Middle frontal gyrus (tissue), 1 donor: ENCODE results near the gene FHIT.

Experiments used
- DNase-seq: peaks from one replicate; pipeline ENCODE4 v3.0.0-alpha.2; 2015; ENCODE audit warnings: low spot score; ENCODE audit errors: extremely low spot score

Gene FHIT

DNA sequence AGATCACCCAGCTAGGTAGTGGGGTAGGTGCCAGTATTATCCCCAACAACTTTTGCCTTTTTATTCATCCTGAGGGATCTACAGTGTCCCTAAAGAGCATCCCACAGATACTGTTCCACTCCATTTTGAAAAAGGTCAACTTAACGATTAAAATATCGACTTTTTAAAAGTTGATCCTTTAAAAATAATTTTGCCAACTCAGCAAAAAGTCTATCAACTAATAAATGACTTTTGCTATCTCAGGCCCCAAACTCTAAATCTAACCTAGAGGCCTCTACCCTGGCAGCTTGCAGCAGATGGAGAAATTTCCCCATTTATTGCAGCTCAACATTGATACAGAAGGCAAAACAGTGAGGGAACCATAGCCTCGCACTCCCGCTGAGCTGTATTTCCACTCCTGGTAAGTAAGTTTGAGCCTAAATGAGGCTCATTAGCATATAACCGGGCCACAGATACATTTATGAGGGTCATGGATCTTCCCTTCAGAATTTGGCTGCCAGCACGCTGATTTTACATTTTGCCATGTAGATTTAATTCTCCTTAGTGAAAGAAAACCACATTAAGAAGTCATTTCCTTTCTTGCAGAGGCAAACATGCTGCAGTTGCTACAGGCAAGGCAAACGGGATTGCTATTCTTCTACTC lies 1497.3 kb downstream of the FHIT start:
- DNase-seq, result no peak

DNA sequence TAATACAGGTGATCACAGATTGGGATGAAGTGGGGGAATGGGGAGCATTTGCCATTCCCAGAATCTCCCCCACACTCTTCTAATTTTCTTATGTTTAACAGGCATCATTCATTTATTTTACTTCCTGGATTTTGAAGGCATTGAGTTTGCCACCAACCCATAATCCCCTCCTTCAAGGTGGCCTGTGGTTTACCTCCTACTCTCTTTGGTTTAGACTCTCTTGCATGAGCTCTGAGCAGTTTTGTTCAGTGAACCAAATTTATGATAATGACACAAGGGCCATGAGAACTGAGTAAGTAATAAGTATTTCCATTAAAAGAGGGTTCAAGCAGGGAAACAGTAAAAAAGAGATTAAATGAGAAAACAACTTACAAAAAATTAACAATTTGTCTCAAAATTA lies 1498.3 kb downstream of the FHIT start:
- DNase-seq, result no peak

DNA sequence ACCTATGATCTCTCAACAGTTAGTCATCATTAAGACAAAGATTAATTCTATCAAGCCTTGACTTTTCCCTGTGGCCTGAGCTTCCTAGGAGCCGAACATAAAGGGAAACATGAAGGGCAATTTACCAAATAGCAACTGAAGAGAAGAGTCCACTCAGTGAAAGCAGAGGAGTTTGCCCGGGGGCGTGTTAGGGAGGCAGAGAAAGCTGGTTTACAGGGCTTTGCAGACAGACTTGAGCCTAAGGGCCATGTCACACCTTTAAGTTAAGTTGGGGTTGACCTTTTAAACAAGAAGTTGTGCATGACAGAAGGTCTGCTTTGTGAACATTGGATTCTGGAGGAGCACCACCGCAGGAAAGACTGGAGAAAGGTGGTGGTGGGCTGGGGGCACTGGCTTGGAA lies 1499.6 kb downstream of the FHIT start:
- DNase-seq, result no peak

DNA sequence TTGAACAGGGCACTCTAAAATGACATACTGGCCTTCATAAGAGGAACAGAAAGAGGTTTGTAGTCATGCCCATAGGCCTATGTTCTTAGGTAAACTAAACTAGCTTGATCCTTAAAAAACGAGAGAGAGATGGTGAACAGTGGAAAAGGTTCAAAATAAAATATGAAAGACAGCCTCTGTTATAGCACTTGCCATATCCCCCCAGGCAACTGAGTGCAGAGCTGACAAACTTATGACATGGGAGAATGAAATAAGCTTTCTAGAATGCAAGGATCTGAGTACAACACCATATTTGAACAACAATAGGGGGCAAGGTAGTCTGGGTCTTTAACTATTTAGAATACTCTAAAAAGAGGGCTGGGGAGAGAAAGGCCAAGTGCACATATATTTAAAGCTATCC lies 1500.9 kb downstream of the FHIT start:
- DNase-seq, result no peak

DNA sequence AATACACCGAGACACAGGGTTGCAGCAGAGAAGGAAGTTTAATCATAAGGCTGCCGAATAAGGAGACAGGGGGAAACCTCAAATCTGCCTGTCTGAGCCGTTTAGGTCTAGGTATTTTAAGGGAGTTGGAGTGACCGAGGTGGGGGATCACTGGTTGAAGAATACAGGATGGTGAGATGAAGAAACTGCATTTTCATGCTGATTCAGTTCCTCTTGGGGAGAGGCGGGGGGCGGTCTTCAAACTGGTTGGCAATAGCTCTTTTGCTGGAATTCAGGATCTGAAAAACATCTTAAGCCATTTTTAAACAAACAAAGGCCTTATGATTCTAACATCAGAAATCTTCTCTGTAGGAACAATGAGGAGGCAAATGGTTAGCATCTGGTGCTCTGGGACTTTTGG lies 1502.0 kb downstream of the FHIT start:
- DNase-seq, result no peak

DNA sequence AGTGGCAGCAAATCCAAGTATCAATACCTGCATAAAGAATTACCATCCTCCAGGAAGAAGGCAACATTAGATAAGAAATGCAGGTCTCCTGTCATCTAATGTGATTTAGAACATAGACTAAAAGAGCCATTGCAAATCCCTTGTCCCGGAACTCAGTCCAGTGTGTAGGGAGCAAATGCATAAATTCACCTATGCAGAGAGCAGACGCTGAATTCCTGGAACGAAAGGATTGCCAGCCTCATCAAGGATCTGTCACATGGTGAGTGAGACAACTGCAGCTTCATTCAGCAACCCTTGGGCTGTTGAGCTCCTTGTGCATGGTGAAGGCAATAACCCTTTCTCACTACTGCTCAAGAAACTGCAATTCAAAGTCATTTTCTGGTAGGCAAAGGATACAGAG lies 1504.7 kb downstream of the FHIT start:
- DNase-seq, result no peak

DNA sequence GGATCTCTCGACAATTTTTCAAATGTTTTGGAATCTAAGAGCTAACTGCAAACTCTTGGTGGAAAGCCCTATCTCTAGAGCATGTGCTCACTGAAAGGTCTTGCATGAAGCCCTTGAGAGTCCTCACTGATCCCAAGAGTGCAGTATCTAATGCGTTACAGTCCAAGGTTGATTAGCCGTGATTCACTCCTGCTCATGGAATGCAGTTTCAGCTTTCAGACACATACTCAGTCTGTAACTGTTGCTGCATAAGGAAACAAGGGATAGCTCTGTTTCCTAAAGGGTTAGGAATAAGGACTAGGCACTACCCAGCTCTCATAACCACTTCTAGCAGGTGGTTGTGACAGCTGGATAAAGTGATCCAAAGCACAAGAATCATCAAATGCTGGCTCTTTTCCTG lies 1514.0 kb downstream of the FHIT start:
- DNase-seq, result no peak

DNA sequence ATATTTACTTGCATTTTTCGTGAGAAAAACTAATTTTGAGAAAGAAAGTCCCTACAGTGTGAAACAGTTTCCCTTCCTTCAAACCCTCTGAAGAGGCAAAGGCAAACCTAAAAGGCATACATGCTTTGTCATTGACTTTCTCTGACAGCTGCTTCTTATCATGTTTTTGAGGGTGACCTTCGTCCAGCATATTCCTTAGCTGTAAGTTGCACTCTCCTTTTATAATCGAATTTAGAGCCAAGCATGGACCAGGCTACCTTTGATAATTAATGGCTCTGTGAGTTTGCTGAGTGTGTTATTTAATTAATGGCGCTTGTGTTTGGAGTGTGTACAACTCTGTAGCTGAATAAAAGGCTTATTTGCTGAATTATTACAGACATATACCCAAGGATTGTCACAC lies 1517.2 kb downstream of the FHIT start:
- no peak for DNase-seq

DNA sequence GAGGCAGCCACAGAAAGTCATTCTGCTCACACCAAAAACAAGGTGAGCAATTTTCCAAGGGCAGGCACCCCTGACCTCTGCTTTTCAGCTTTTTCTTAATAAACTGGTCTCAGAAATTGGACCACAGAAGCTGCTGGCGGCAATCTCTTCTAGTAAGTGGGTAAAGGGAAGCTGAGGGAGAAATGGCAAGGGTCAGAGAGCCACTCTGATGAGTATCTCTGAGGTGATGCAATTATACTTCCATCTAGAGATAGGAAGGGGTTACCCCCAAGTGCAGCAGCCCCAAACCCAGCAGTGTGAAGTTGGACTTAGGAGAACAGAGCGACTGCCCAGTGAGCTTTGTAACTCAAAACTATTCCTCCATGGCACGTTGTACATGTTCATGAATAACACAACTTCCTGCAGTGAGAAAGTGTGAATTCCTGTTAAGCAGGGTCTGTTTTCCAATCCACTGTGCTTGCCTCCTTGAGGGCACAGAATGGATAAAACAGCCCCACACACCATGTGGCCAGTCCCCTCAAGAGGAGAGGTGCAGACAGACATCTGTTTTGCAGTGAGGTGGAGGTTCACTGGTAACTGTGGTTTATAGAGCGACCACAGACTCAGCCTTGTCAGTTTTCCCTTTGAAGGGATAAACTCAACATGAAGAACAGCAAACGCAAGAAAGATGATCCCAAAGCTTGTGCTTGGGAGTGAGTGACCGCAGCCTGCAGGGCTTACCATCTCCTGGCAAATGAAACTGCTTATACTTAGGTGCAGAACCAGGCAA lies 1518.0 kb downstream of the FHIT start:
- no peak for DNase-seq

DNA sequence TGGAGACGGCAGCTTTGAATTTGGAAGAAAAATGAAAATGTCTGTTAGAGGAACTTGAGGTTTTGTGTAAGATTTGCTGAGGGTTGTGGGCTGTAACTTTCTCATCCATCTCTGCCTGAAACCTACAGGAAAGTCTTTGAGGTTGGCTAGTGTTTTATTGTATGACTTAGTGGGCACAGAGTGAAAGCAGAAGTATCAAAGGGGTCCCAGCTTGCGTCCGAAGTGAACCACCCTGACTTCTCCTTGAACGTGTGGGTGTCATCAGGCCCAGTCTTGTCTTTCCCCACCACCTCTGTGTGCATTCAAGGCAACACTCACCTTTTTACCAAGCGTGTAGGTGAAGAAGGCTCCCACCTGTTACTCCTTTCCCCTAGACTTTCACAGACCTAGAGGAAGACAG lies 1519.3 kb downstream of the FHIT start:
- DNase-seq, result no peak

DNA sequence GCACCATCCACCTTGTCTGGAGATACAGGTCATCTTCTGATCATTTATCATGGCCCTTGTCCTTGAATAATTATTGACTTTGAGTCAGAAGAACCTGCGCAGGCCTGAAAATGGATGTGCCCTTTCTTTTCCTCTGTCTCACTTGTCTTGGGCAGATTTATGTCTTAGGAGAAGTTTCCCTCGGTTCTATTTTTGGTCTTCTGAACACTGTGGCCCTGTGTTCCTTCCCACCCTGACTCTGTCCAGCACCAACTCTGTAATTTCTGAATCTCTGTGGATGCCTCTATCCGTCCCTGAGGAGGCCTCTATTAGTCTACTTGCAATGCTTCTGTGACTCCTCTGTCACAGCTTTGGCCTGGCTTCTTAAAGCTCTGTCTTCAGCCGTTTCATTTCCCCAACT lies 1520.7 kb downstream of the FHIT start:
- DNase-seq, result no peak

DNA sequence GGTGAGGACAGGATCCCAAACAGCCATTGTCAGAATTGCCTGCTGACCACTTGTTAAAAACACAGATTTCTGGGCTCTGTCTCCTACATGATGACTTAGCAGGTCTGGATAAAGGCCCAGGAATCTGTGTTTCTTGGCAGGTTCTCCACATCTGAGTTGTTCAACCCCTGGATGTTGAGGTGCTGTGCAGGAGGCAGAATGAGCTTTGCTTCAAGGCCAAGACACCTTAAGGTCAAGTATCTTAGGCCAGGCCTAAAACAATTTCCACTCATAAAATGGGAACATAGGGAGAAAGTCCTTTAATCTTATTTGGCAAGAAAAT lies 1522.7 kb downstream of the FHIT start:
- no peak for DNase-seq

DNA sequence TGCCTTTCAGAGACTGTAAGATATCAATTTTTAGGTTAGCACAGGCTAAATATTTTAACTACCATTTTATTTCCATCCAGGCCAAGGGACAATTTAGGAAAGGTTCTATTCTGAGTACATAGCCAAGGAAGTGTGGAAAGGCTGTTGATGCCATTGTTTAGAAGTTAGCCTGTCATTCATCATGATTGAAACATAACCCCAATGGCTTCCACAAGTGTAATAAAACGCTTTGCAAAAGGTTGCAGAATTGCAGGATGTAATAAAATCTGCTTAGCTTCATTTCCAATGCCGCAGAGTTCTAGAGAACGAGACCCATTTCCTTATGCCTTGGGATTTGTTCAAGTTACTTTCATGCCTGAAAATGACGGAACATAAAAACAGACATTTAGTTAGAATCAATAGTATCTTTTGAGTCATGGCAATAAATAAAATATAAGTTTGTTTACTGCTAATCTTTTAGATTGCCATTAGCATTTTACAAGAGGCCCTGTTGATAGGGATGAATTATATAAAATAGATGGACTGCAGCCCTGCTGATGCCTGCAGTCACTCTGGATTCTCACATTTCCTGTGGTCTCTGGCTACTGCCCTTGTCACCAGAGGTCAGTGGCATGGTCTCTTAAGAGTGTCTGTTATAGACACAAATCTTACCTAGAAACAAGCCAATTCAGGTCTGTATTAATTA lies 1523.2 kb downstream of the FHIT start:
- DNase-seq, result no peak

DNA sequence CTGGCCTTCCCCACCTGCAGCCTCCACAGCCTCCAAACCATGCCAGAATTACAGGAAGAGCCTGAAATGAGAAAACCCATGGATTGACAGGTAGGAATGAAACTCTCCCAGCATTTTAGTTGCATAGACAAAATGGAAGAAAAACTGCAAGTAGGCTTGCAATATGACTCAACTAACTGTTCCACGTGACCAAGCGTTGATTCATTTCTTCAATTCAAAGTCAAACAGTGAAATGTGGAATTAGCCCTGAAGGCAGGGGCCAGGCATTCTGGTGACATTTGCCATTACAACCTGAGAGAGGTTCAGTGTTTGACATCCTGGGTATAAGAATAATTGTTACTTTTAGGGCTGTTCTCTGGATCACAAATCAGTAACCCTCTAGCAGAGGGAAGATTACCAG lies 1525.0 kb downstream of the FHIT start:
- no peak for DNase-seq

DNA sequence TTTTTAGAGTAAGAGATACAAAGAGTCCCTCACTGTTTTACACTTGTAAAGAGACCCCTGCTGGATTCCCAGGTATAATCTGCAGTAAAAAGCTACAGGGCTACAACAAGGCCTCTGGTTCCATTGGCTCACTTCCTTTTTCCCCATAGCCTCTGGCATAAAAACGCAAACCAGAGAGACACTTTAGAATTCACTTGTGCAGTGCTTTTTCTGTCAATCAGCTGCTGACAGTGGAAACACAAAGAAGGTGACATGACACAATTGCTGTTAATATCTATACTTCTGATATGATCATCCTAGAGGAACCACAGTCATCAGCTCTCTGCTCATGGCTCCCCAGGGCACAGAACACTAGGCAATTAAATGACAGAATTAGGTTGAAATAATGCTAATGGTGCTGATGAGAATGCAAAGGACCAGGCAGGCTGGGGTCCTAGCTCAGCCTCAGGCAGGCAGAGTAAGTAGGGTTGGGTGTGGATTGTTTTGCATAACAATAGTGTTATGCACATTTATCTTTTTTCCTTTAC lies 1533.5 kb downstream of the FHIT start:
- no peak for DNase-seq

DNA sequence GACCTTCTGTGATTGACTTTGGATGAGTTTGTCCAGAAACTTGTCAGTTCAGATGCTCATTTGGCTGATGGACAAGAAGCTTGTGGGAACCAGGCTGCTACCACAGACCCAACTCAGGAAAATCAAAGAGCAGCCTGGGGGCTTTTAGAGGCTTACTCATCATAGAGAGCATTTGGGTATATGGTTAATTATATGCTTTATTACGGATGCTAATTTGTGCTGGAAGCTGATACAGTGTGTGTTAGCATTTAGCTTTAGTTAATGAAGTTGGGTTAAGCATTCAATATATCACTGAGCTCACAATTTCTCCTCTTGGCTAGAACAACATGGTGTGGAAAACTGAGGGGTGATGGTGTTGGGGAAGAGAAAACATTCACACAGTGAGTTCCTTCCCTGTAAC lies 1537.2 kb downstream of the FHIT start:
- no peak for DNase-seq

DNA sequence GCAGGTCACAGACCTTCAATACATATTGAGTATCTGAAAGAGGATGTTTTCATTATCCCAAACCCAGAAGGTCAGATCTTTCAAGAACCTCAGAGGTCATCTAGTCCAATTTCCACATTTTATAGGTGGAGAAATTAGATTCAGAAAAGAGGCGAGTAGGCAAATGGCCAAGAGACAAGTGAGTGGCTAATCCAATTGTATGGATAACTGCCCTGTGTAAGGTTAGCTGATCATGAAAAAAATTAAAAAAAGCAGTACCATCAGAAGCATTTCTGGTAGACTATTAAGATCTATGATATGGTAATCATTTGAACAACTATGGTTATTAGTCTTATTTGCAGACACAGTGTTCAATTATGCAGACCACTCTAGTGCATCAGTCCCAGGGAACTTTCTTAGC lies 1540.7 kb downstream of the FHIT start:
- no peak for DNase-seq

DNA sequence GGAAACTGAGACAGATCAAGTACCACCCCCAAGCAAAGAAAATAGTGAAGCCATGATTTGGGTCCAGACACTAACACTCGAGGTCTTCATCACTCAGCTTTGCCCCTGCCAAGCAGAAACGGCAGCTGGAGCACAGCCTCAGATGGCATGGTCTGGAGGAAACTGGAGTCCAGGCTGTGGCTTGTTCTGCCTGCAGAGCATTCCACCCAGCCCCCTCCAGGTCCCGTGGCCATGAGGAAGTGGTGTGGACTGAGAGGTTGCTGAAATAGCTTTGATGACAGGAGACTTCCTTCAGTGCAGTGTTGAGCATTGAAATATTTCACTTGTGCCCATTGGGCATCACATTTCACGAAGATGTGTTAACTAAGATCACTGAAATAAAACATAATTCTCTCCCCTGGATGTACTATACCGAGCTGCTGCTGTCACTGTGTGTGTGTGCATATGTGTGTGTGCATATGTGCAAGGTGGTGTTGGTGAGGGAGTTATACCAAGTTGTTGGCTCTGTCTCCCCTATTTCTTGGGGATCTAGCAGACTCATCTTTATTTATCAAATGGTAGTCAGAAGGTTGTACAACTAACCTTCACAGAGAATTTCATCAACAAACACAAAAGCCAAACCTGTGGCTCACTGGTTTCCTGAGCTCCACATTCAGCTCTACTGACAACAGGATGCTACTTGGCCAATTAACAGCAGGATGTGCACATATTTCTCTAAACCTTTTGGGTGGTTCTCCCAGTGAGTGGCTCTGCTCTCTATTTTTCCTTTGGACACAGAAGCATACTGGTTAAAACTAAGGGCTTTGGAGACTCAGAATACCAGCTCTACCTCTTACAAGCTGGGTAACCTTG lies 1541.3 kb downstream of the FHIT start:
- DNase-seq, result peak; percentile 6

DNA sequence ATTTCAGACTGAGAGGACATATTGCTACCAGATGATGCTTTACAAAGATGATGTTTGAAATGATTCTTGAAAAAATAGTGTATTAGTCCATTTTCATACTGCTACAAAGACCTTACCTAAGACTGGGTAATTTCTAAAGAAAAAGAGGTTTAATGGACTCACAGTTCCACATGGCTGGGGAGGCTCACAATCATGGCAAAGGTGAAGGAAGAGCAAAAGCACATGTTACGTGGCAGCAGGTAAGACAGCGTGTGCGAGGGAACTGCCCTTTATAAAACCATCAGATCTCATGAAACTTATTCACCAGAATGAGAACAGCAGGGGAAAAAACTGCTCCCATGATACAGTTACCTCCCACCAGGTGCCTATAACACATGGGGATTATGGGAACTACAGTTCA lies 1543.0 kb downstream of the FHIT start:
- DNase-seq, result no peak

DNA sequence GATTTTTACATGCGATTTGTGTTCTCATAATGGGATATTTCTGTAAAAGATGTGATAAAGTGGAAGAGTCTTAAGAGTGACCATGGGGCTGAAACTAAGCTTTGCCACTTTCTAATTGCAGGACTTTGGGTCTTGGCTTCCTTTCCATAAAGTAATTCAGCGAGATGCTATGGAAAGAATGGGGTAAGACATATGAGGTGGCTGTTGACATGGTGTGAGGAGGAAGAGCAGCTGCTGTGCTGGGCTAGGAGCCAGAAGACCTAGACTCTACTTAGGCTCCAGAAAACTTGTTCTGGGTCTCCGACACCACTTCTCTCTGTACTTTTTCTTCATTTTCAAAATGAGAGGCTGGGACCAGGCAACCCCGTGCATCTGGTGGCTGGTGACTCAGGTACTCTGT lies 1547.0 kb downstream of the FHIT start:
- no peak for DNase-seq

DNA sequence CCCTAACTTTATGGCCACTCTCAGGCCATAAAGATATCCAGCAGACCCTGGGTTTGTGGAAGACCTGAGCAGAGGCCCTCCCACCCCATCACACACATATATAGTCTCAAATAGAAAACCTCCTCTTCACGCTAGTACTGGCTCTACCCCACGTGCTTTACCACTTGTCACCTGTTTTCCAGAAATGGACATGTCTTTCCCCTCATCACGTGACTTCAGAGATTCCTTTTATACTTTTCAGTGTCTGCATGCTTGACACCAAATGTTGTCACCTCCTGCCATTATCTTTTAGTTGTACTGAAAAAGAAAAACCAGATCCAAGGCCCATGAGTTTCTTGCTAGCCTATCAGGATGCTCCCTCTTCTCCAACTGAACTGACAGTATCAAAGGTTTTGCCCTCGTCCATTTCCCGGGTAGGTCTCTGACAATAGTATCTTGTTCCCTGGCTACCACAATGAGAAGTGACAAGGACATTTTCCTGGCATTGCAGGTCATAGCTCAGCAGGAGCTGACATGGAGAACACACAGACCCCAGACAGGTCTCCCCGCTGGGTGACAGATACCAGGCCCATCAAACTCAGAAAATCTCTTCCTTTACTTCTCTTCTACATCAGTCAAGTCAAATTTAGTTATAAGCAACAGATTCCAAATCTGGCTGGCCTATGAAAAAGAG lies 1551.5 kb downstream of the FHIT start:
- DNase-seq, result no peak
